Erythroblast (primary cell): ENCODE measurements around the gene CTDNEP1.

Source experiments
- GATA1 ChIP-seq: IDR thresholded peaks from 2 replicates; pipeline ENCODE4 v1.6.1; 2011; ENCODE audit warnings: low read depth, mild to moderate bottlenecking, control low read depth, low read length, moderate library complexity
- POLR2A ChIP-seq: IDR thresholded peaks from 2 replicates; pipeline ENCODE4 v1.6.1; 2011; ENCODE audit warnings: mild to moderate bottlenecking, low read length

- TF ChIP-seq POLR2A: no peak
- no peak for TF ChIP-seq GATA1
Observed at GRCh38 chr17:7295230-7296180, 44.0 kb upstream of the CTDNEP1 start.
